ENCODE results near the gene ABCG8.

DNA sequence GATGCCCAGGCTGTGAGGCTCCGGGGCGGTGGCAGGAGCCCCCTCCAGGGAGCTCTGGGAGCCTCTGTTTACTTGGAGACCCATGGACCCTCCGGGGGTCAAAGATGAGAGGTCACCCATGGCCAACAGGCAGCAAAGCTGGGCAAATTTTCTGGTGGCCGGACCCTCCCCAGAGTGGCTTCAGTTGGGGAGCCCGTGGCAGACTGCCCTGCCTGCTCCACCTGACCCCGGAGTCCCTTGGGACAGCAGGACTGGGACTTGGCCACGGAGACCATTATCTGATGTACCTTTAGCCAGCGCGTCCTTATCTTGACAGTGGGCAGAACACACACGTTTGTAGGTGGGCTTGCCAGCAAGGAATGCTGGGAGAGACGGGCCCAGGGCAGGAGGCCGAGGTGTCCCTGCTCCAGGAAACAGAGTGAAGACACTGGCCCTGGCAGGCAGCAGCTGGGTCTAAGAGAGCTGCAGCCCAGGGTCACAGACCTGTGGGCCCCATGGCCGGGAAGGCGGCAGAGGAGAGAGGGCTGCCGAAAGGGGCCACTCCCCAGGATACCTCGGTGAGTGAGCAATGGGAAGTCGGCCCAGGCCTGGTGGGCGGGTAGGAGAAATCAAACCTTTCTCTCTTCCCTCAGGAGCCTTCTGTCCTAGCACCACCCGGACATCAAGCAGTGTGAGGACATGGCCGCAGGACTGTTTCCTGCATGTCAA, at the start of gene ABCG8, which contains the start of gene ABCG5:
- TF ChIP-seq, protein P1, sequence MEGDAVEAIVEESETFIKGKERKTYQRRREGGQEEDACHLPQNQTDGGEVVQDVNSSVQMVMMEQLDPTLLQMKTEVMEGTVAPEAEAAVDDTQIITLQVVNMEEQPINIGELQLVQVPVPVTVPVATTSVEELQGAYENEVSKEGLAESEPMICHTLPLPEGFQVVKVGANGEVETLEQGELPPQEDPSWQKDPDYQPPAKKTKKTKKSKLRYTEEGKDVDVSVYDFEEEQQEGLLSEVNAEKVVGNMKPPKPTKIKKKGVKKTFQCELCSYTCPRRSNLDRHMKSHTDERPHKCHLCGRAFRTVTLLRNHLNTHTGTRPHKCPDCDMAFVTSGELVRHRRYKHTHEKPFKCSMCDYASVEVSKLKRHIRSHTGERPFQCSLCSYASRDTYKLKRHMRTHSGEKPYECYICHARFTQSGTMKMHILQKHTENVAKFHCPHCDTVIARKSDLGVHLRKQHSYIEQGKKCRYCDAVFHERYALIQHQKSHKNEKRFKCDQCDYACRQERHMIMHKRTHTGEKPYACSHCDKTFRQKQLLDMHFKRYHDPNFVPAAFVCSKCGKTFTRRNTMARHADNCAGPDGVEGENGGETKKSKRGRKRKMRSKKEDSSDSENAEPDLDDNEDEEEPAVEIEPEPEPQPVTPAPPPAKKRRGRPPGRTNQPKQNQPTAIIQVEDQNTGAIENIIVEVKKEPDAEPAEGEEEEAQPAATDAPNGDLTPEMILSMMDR (IDR thresholded peaks at IDR 0.05; ENCODE audit: poor library complexity), result no peak
- no peak for TF ChIP-seq EZH2 (IDR thresholded peaks at IDR 0.05; ENCODE audit: borderline replicate concordance)

Data from hepatocyte (in vitro differentiated cells).